A172 (cell line): ENCODE results near the gene SLC2A6. TPM values are rescaled to one million over a fixed set of nuclear protein-coding genes. Genes with fewer than 3 reads are reported as not detected.

Experiments used
- DNase-seq: peaks from one replicate; pipeline ENCODE4 v3.0.0-alpha.2; 2015; ENCODE audit warnings: low spot score
- total RNA-seq: library from RNA; depleted of rRNA; stranded (reverse); fragments of >200 nt; shearing (Covaris generic); gene quantifications from 2 replicates; pipeline ENCODE4 v1.2.3, GENCODE V29; 2014; rRNA removed

Gene SLC2A6
- total RNA-seq, result 30.8 and 42.1 TPM in 2 replicates

- peak; percentile 76 for DNase-seq
Observed at GRCh38 chr9:133478851-133479711, at the start of gene SLC2A6. TSS of gene SLC2A6 (minus strand) at chr9:133479099. CDS start at chr9:133479059, 40 bp downstream.

- DNase-seq, result no peak
Observed at GRCh38 chr9:133528001-133528875, 49.3 kb upstream of the SLC2A6 start.

GRCh38 chr9:133527444-133527920 lies 48.6 kb upstream of the SLC2A6 start:
- no peak for DNase-seq

GRCh38 chr9:133526721-133527321 lies 47.9 kb upstream of the SLC2A6 start:
- DNase-seq, result peak; percentile 54

GRCh38 chr9:133525677-133526076 lies 46.8 kb upstream of the SLC2A6 start:
- DNase-seq, result no peak

GRCh38 chr9:133524679-133525228 lies 45.9 kb upstream of the SLC2A6 start, which contains the start of gene MYMK:
TSS of gene MYMK (minus strand) at chr9:133524959. CDS start at chr9:133524844, 115 bp downstream.
- DNase-seq, result no peak

- no peak for DNase-seq
Observed at GRCh38 chr9:133524146-133524545, 45.2 kb upstream of the SLC2A6 start.

GRCh38 chr9:133523106-133523505 lies 44.2 kb upstream of the SLC2A6 start:
- DNase-seq, result no peak

- no peak for DNase-seq
Observed at GRCh38 chr9:133522073-133522910, 43.4 kb upstream of the SLC2A6 start.

GRCh38 chr9:133521122-133522072 lies 42.5 kb upstream of the SLC2A6 start:
- no peak for DNase-seq

GRCh38 chr9:133520121-133520835 lies 41.4 kb upstream of the SLC2A6 start:
- no peak for DNase-seq

GRCh38 chr9:133519693-133520092 lies 40.8 kb upstream of the SLC2A6 start:
- no peak for DNase-seq

GRCh38 chr9:133518706-133519449 lies 40.0 kb upstream of the SLC2A6 start:
- no peak for DNase-seq

GRCh38 chr9:133518200-133518599 lies 39.3 kb upstream of the SLC2A6 start:
- no peak for DNase-seq

- DNase-seq, result no peak
Observed at GRCh38 chr9:133517711-133518110, 38.8 kb upstream of the SLC2A6 start.

GRCh38 chr9:133516961-133517350 lies 38.1 kb upstream of the SLC2A6 start:
- DNase-seq, result no peak

- DNase-seq, result no peak
Observed at GRCh38 chr9:133516256-133516960, 37.5 kb upstream of the SLC2A6 start.
